ENCODE measurements around the gene SPATA16. TPM values are rescaled to one million over a fixed set of nuclear protein-coding genes. Genes with fewer than 3 reads are reported as not detected.

The SPATA16 gene
- total RNA-seq, 2 donors from 2014 or later: not detected

- no peaks in the 10 kb centered on the region for H3K36me3 ChIP-seq (ENCODE audit: control insufficient read depth, insufficient read depth, low read length)
- H3K4me3 ChIP-seq (ENCODE audit: low read length): no peak overlapping the region
- DNase-seq: no peak
- Mint-ChIP-seq H3K4me1 (peaks cover 7% of the 10 kb centered on the region), H3K27ac (no peak overlapping the region), H3K9me3 (peaks cover 4% of the 10 kb centered on the region), H3K36me3 (ENCODE audit: low read depth) (no peaks in the 10 kb centered on the region), H3K27me3 (ENCODE audit: insufficient read depth) (peaks cover 54% of the 10 kb centered on the region), H3K4me3 (no peak overlapping the region)
- 88 to 100% methylated on average over 1 to 2 of the region's 2 CpGs for WGBS, 2 experiments (ENCODE audit: insufficient coverage in 1 of 2, insufficient read length in 1 of 2)
- peaks cover 5% of the 10 kb centered on the region for H3K4me1 ChIP-seq (ENCODE audit: control insufficient read depth, insufficient read depth, low read length)
- TF ChIP-seq CTCF (conservative IDR thresholded peaks at IDR 0.05): no peak
- no peaks in the 10 kb centered on the region for H3K9me3 ChIP-seq (ENCODE audit: control insufficient read depth, low read length)
- H3K27me3 ChIP-seq (ENCODE audit: control insufficient read depth, insufficient read depth, low read length, poor library complexity, severe bottlenecking): peaks cover 12% of the 10 kb centered on the region
- no peak overlapping the region for H3K27ac ChIP-seq (ENCODE audit: low read depth, low read length)
- H3K9ac ChIP-seq (ENCODE audit: extremely low read depth, low read length, poor library complexity, severe bottlenecking): no peak overlapping the region
Observed at GRCh38 chr3:172859041-172859440, 282.0 kb downstream of the SPATA16 start.

GRCh38 chr3:172856795-172857742 is 284.0 kb downstream of the SPATA16 start:
- Mint-ChIP-seq H3K9me3 (peaks cover 1% of the 10 kb centered on the region), H3K4me3 (no peak overlapping the region), H3K27ac (no peak overlapping the region), H3K27me3 (ENCODE audit: insufficient read depth) (peaks cover 52% of the 10 kb centered on the region), H3K4me1 (peaks cover 7% of the 10 kb centered on the region), H3K36me3 (ENCODE audit: low read depth) (no peaks in the 10 kb centered on the region)
- no peak for TF ChIP-seq CTCF (conservative IDR thresholded peaks at IDR 0.05)
- no peak overlapping the region for H3K27ac ChIP-seq (ENCODE audit: low read depth, low read length)
- H3K9ac ChIP-seq (ENCODE audit: extremely low read depth, low read length, poor library complexity, severe bottlenecking): no peak overlapping the region
- 86 to 99% methylated on average over 3 to 4 of the region's 4 CpGs for WGBS, 2 experiments (ENCODE audit: insufficient coverage in 1 of 2, insufficient read length in 1 of 2)
- H3K27me3 ChIP-seq (ENCODE audit: control insufficient read depth, insufficient read depth, low read length, poor library complexity, severe bottlenecking): peaks cover 25% of the 10 kb centered on the region
- peaks cover 5% of the 10 kb centered on the region for H3K4me1 ChIP-seq (ENCODE audit: control insufficient read depth, insufficient read depth, low read length)
- no peaks in the 10 kb centered on the region for H3K36me3 ChIP-seq (ENCODE audit: control insufficient read depth, insufficient read depth, low read length)
- no peaks in the 10 kb centered on the region for H3K9me3 ChIP-seq (ENCODE audit: control insufficient read depth, low read length)
- H3K4me3 ChIP-seq (ENCODE audit: low read length): no peak overlapping the region
- no peak for DNase-seq

- Histone ChIP-seq H3K27me3 (ENCODE audit: control insufficient read depth, insufficient read depth, low read length, poor library complexity, severe bottlenecking) (peaks cover 25% of the 10 kb centered on the region), H3K4me1 (ENCODE audit: control insufficient read depth, insufficient read depth, low read length) (peaks cover 5% of the 10 kb centered on the region), H3K4me3 (ENCODE audit: low read length) (no peak overlapping the region), H3K9me3 (ENCODE audit: control insufficient read depth, low read length) (no peaks in the 10 kb centered on the region), H3K9ac (ENCODE audit: extremely low read depth, low read length, poor library complexity, severe bottlenecking) (no peak overlapping the region), H3K36me3 (ENCODE audit: control insufficient read depth, insufficient read depth, low read length) (no peaks in the 10 kb centered on the region), H3K27ac (ENCODE audit: low read depth, low read length) (no peak overlapping the region)
- Mint-ChIP-seq H3K27ac (no peak overlapping the region), H3K4me1 (peaks cover 7% of the 10 kb centered on the region), H3K36me3 (ENCODE audit: low read depth) (no peaks in the 10 kb centered on the region), H3K27me3 (ENCODE audit: insufficient read depth) (peaks cover 51% of the 10 kb centered on the region), H3K4me3 (no peak overlapping the region), H3K9me3 (no peaks in the 10 kb centered on the region)
- DNase-seq: no peak
- TF ChIP-seq CTCF (conservative IDR thresholded peaks at IDR 0.05): no peak
Observed at GRCh38 chr3:172855037-172855436, 286.0 kb downstream of the SPATA16 start.

Measured in endodermal cell (in vitro differentiated cells).